Esophagus muscularis mucosa (tissue), 3 donors: ENCODE results near the gene MAP2K7.

Experiments used
- CTCF ChIP-seq, 3 experiments: fragments of 200-600 bp in 2 of 3; fragments of 450-650 bp in 1 of 3; sonication (generic) in 2 of 3; IDR thresholded peaks; one replicate each; pipeline ENCODE4 v1.5.1; 2017 to 2019; ENCODE audit warnings: antibody characterized with exemption in 3 of 3, mild to moderate bottlenecking in 2 of 3, moderate library complexity in 1 of 3
- POLR2A ChIP-seq: fragments of 450-650 bp; IDR thresholded peaks from one replicate; pipeline ENCODE4 v1.6.1; 2017; ENCODE audit warnings: antibody characterized with exemption, moderate library complexity, mild to moderate bottlenecking, low read depth

- TF ChIP-seq CTCF (IDR thresholded peaks at IDR 0.05) (no peak), POLR2A (no peak)
Observed at GRCh38 chr19:7962644-7963268, 59.1 kb downstream of the MAP2K7 start.
